Renal cortical epithelial cell (primary cell): Measurements from ENCODE around the gene FARS2. TPM values are rescaled to one million over a fixed set of nuclear protein-coding genes. Genes with fewer than 3 reads are reported as not detected.
"Not testable (repeated sequence)": the region's sequence is repeated elsewhere in the genome, so short reads cannot be mapped to it uniquely, and the experiment has no call there.

Experiments used
- DNase-seq: peaks from one replicate; pipeline ENCODE4 v3.0.0-alpha.2; 2011; ENCODE audit warnings: low read depth
- total RNA-seq: library from RNA; depleted of rRNA; stranded (reverse); fragments of >200 nt; gene quantifications from 2 replicates; pipeline ENCODE4 v1.2.3, GENCODE V29; 2014

Gene FARS2
- total RNA-seq, 1 donor from 2014 or later: 27.9 TPM

GRCh38 chr6:5665667-5666066 lies 404.4 kb downstream of the FARS2 start:
- no peak for DNase-seq

GRCh38 chr6:5666695-5667094 lies 405.4 kb downstream of the FARS2 start:
- DNase-seq: no peak

GRCh38 chr6:5667737-5668136 lies 406.4 kb downstream of the FARS2 start:
- no peak for DNase-seq

GRCh38 chr6:5670381-5670780 lies 409.1 kb downstream of the FARS2 start:
- DNase-seq: no peak

- peak; percentile 10 for DNase-seq
Measured at GRCh38 chr6:5670811-5671561, 409.7 kb downstream of the FARS2 start.

GRCh38 chr6:5671601-5672559 lies 410.6 kb downstream of the FARS2 start:
- DNase-seq: no peak

GRCh38 chr6:5672581-5673011 lies 411.3 kb downstream of the FARS2 start:
- DNase-seq: peak; percentile 63

- DNase-seq: no peak
Measured at GRCh38 chr6:5673019-5673790, 411.9 kb downstream of the FARS2 start.

- no peak for DNase-seq
Measured at GRCh38 chr6:5674141-5674540, 412.8 kb downstream of the FARS2 start.

GRCh38 chr6:5674721-5675120 lies 413.4 kb downstream of the FARS2 start:
- DNase-seq: no peak

GRCh38 chr6:5676701-5677100 lies 415.4 kb downstream of the FARS2 start:
- no peak for DNase-seq

- DNase-seq: peak; percentile 27
Measured at GRCh38 chr6:5677219-5678000, 416.1 kb downstream of the FARS2 start.

- DNase-seq: no peak
Measured at GRCh38 chr6:5679270-5679669, 418.0 kb downstream of the FARS2 start.

- DNase-seq: no peak
Measured at GRCh38 chr6:5679691-5680090, 418.4 kb downstream of the FARS2 start.

- peak; percentile 18 for DNase-seq
Measured at GRCh38 chr6:5680095-5680494, 418.8 kb downstream of the FARS2 start.

- no peak for DNase-seq
Measured at GRCh38 chr6:5681480-5681879, 420.2 kb downstream of the FARS2 start.

GRCh38 chr6:5682530-5682929 lies 421.2 kb downstream of the FARS2 start:
- no peak for DNase-seq

- DNase-seq: not testable (repeated sequence)
Measured at GRCh38 chr6:5683747-5684146, 422.4 kb downstream of the FARS2 start.

GRCh38 chr6:5684320-5685053 lies 423.2 kb downstream of the FARS2 start:
- no peak for DNase-seq
